ENCODE measurements around the gene CGB3.

The CGB3 gene

DNA sequence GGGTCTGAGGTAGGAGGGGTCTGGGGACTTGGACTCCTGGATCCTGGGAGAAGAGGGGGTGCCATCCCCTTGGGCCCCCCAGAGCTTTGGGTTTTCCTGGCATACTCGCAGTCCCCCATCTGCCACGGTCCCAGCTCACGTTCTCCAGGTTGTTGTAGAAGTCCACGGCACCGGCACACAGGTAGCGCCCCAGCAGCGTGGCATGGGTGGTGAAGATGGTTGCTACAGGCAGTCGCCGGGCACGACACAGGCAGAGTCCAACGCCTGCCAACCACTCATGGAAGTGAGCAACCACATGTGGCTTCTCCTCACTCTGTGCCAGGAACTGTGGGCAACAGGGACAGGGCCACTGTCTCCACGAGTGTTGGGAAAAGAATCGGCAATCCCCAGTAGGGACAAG is 38.4 kb downstream of the CGB3 start:
- DNase-seq = no peak

DNA sequence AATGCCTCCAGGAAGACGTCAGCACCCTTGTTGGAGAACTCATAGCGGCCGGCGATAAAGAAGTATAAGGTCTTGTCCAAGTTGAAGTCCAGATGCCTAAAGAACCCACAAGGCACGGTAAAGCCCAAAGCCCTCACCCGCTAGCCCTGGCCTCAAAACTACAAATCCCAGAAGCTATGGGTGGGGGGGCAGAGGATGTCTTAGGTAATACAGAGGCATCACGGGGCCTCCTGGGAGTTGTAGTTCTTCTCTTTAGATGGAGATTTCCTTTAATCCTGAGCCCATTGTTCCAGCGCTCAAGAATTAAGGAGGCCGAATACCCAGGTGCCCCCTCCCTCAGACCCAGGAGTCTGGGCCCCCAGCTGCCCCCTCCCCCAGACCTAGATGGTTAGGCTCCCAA is 41.9 kb downstream of the CGB3 start:
- DNase-seq = no peak

DNA sequence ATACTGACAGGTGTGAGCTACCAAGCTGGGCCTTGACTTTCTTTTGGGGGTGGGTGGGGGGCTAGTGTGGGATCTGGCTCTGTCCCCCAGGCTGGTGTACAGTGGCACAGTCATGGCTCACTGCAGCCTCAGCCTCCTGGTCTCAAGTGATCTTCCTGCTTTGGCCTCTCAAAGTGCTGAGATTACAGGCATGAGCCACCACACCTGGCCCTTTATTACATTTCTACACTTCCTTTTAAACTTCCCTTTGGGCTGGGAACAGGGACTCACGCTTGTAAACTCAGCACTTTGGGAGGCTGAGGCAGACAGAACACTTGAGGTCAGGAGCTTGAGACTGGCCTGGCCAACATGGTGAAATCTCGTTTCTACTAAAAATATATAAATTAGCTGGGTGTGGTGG is 47.1 kb downstream of the CGB3 start:
- DNase-seq = no peak

DNA sequence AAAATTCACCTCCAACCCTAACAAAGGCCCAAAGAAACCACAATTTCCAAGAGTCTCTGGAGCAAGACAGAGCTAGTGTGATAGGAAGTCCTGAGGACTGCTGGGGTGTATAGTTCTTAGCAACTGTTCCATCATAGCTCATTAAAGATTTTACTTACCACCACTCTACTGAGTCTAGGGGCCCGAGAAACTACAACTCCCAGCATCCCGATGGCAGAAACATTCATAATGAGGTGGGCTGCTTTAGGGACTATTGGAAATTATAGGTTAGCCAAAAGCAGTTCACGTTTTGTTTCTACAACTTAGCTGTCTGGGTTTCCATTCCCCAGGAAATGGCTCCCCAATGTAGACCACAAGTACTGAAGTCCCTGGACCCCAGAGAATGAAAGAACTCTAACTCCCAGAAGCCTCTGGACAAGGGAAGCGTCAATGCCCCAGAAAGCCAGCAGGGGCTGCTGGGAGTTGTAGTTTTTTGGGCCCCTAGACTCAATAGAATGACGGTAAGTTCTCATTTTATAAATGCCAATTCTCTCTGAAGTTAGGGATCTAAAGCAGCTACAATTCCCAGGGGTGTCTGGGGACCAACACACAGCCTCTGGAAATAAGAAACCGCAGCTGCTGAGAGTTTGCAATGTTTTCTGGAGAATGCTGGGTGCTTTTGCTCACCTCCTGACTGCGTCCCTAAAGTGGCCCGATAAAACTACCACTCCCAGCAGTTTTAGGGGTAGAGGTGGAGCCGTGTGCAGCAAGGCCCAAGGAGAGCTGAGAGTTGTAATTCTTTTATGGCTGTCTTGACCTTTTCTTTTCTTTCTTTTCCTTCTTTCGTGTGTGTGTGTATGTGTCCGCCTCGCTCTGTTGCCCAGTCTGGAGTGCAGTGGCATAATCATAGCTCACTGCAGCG is 47.9 kb downstream of the CGB3 start:
- no peak for DNase-seq
